Type B pancreatic cell (in vitro differentiated cells): ENCODE results near the gene UMAD1. TPM values are rescaled to one million over a fixed set of nuclear protein-coding genes. Genes with fewer than 3 reads are reported as not detected.

Experiments used
- DNase-seq: peaks from one replicate; pipeline ENCODE4 v3.0.0; 2021; ENCODE audit warnings: mixed read lengths; ENCODE audit not compliant: unreplicated experiment; ENCODE audit errors: extremely low spot score
- H3K27ac Mint-ChIP-seq: 2 replicates; pipeline ENCODE4 v1.8.0; 2021; ENCODE audit warnings: mild to moderate bottlenecking, mixed read lengths
- H3K27me3 Mint-ChIP-seq: 2 replicates; pipeline ENCODE4 v1.8.0; 2021; ENCODE audit warnings: mixed read lengths
- H3K36me3 Mint-ChIP-seq: 2 replicates; pipeline ENCODE4 v1.8.0; 2021; ENCODE audit warnings: mixed read lengths
- H3K4me1 Mint-ChIP-seq: one replicate; pipeline ENCODE4 v1.8.0; 2021; ENCODE audit warnings: mixed read lengths; ENCODE audit not compliant: unreplicated experiment
- H3K4me3 Mint-ChIP-seq: 2 replicates; pipeline ENCODE4 v1.8.0; 2021; ENCODE audit warnings: mild to moderate bottlenecking, mixed read lengths
- H3K9me3 Mint-ChIP-seq: 2 replicates; pipeline ENCODE4 v1.8.0; 2021; ENCODE audit warnings: mixed read lengths
- total RNA-seq: library from RNA; stranded (reverse); gene quantifications from 2 replicates; pipeline ENCODE4 v1.2.1, GENCODE V29; 2021; ENCODE audit warnings: low replicate concordance
- TF ChIP-seq, protein P1 (sequence below): fragments of 200-600 bp; sonication (generic); conservative IDR thresholded peaks from 2 replicates; pipeline ENCODE4 v1.5.0; 2021; ENCODE audit warnings: antibody characterized with exemption, mild to moderate bottlenecking

The UMAD1 gene
- total RNA-seq, 1 donor from 2014 or later = 9.0 TPM

DNA sequence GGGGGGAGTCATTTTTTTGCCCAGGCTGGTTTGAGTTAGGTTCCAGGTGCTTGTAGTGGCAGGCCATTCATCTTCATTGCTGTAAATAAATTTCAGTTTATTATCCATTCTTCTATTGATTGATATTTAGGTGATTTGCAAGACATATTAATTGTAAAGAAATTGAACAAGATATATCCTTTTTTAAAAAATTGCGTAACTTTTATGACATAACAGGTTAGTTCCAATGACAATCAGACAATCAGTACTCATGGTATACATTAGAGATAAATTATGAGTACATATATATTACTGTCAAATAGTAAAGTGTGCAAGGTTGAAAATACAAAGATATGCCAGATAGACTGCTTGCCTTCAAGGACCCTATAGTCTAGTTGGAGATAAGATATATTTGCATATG, 235.9 kb downstream of the UMAD1 start:
- Mint-ChIP-seq H3K27ac (no peak overlapping the region), H3K4me3 (no peak overlapping the region), H3K9me3 (peaks cover 12% of the 10 kb centered on the region), H3K27me3 (no peaks in the 10 kb centered on the region), H3K4me1 (no peaks in the 10 kb centered on the region), H3K36me3 (peaks cover 5% of the 10 kb centered on the region)
- TF ChIP-seq, protein P1, sequence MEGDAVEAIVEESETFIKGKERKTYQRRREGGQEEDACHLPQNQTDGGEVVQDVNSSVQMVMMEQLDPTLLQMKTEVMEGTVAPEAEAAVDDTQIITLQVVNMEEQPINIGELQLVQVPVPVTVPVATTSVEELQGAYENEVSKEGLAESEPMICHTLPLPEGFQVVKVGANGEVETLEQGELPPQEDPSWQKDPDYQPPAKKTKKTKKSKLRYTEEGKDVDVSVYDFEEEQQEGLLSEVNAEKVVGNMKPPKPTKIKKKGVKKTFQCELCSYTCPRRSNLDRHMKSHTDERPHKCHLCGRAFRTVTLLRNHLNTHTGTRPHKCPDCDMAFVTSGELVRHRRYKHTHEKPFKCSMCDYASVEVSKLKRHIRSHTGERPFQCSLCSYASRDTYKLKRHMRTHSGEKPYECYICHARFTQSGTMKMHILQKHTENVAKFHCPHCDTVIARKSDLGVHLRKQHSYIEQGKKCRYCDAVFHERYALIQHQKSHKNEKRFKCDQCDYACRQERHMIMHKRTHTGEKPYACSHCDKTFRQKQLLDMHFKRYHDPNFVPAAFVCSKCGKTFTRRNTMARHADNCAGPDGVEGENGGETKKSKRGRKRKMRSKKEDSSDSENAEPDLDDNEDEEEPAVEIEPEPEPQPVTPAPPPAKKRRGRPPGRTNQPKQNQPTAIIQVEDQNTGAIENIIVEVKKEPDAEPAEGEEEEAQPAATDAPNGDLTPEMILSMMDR = no peak
- DNase-seq = no peak

- Mint-ChIP-seq H3K27ac (no peak overlapping the region), H3K27me3 (no peaks in the 10 kb centered on the region), H3K36me3 (no peaks in the 10 kb centered on the region), H3K4me3 (no peak overlapping the region), H3K9me3 (no peaks in the 10 kb centered on the region), H3K4me1 (no peaks in the 10 kb centered on the region)
- TF ChIP-seq, protein P1 = no peak
- no peak for DNase-seq
Measured at GRCh38 chr7:7881581-7881980, 241.0 kb downstream of the UMAD1 start.

- Mint-ChIP-seq H3K36me3 (no peaks in the 10 kb centered on the region), H3K27me3 (no peaks in the 10 kb centered on the region), H3K9me3 (no peaks in the 10 kb centered on the region), H3K4me3 (no peak overlapping the region), H3K4me1 (no peaks in the 10 kb centered on the region), H3K27ac (no peak overlapping the region)
- DNase-seq = no peak
- TF ChIP-seq, protein P1 = no peak
Measured at GRCh38 chr7:7882888-7883287, 242.3 kb downstream of the UMAD1 start.

GRCh38 chr7:7883394-7883793, 242.8 kb downstream of the UMAD1 start:
- Mint-ChIP-seq H3K4me3 (no peak overlapping the region), H3K4me1 (no peaks in the 10 kb centered on the region), H3K36me3 (no peaks in the 10 kb centered on the region), H3K27me3 (no peaks in the 10 kb centered on the region), H3K27ac (no peak overlapping the region), H3K9me3 (no peaks in the 10 kb centered on the region)
- TF ChIP-seq, protein P1 = no peak
- DNase-seq = no peak

- Mint-ChIP-seq H3K9me3 (no peaks in the 10 kb centered on the region), H3K36me3 (no peaks in the 10 kb centered on the region), H3K27me3 (no peaks in the 10 kb centered on the region), H3K4me3 (no peak overlapping the region), H3K4me1 (no peaks in the 10 kb centered on the region), H3K27ac (no peak overlapping the region)
- no peak for DNase-seq
- TF ChIP-seq, protein P1 = no peak
Measured at GRCh38 chr7:7884855-7885254, 244.3 kb downstream of the UMAD1 start.
